A549 (cell line): ENCODE data around the gene IFNA8. TPM values are rescaled to one million over a fixed set of nuclear protein-coding genes. Genes with fewer than 3 reads are reported as not detected.

Source experiments
- ATAC-seq, 2 experiments: fragments of 200-7000 bp in 1 of 2; fragments of >200 bp in 1 of 2; cut with Nextera tagmentation in 1 of 2; cut with Tn5 transposase in 1 of 2; 3 replicates each; pipeline versions ENCODE4 v1.8.0 to v1.9.1; 2018 to 2020; ENCODE audit warnings: mild to moderate bottlenecking in 1 of 2, moderate library complexity in 1 of 2
- CTCF ChIA-PET: fragments of 300-600 bp; sonication (Branson Sonifier 250); formaldehyde crosslinking; extraction: SDS; loops from one replicate; lab custom pipeline; 2021; ENCODE audit warnings: antibody characterized with exemption, inconsistent platforms; lab: Yijun Ruan, JAX
- POLR2A ChIA-PET: fragments of 350-600 bp; formaldehyde crosslinking; extraction: SDS; loops from one replicate; lab custom pipeline; 2021; ENCODE audit warnings: antibody characterized with exemption, inconsistent platforms; lab: Yijun Ruan, JAX
- DNase-seq, 2 experiments: peaks; one replicate each; pipeline versions ENCODE4 v3.0.0 to v3.0.0-alpha.2; 2011 to 2016; ENCODE audit warnings: low read depth in 1 of 2, low spot score in 1 of 2
- FAIRE-seq: peaks from 2 replicates; lab custom pipeline; 2011; peaks lifted over from hg19 to GRCh38; lab: Jason Lieb, UNC
- H3K27ac ChIP-seq, 2 experiments: fragments of >200 bp; sonication (Bioruptor Twin); formaldehyde crosslinking; 3 replicates each; pipeline ENCODE4 v1.5.1; 2016 to 2017
- H3K4me1 ChIP-seq: fragments of >200 bp; sonication (Bioruptor Twin); formaldehyde crosslinking; 3 replicates; pipeline ENCODE4 v1.6.1; 2016
- H3K4me2 ChIP-seq: fragments of >200 bp; sonication (Bioruptor Twin); formaldehyde crosslinking; 3 replicates; pipeline ENCODE4 v1.6.1; 2016
- H3K4me3 ChIP-seq: fragments of >200 bp; sonication (Bioruptor Twin); formaldehyde crosslinking; 3 replicates; pipeline ENCODE4 v1.5.1; 2016
- H3K9me3 ChIP-seq: fragments of >200 bp; sonication (Bioruptor Twin); formaldehyde crosslinking; 3 replicates; pipeline ENCODE4 v1.6.1; 2016
- ATOH8 ChIP-seq: fragments of 250-450 bp; sonication (Bioruptor Pico); IDR thresholded peaks from 2 replicates; pipeline ENCODE4 v1.5.0; 2020; ENCODE audit warnings: low read depth, mild to moderate bottlenecking, moderate library complexity
- BCL3 ChIP-seq: fragments of >200 bp; sonication (Bioruptor Twin); formaldehyde crosslinking; IDR thresholded peaks from 3 replicates; pipeline ENCODE4 v1.6.1; 2016
- E2F6 ChIP-seq: IDR thresholded peaks from 2 replicates; pipeline ENCODE4 v1.6.1; 2012; ENCODE audit warnings: low read depth, borderline replicate concordance
- EHF ChIP-seq: fragments of 250-450 bp; sonication (Bioruptor Pico); IDR thresholded peaks from 2 replicates; pipeline ENCODE4 v1.5.0; 2020; ENCODE audit warnings: mild to moderate bottlenecking
- EHMT2 ChIP-seq: fragments of 200-600 bp; sonication (generic); IDR thresholded peaks from 2 replicates; pipeline ENCODE4 v1.6.1; 2016; ENCODE audit warnings: antibody characterized with exemption, low read depth, mild to moderate bottlenecking, moderate library complexity
- FOXS1 ChIP-seq: fragments of 250-450 bp; sonication (Bioruptor Pico); IDR thresholded peaks from 2 replicates; pipeline ENCODE4 v1.5.0; 2020; ENCODE audit warnings: mild to moderate bottlenecking, moderate library complexity
- GATA3 ChIP-seq: IDR thresholded peaks from 2 replicates; pipeline ENCODE4 v1.6.1; 2012; ENCODE audit warnings: borderline replicate concordance
- HEYL ChIP-seq: fragments of 250-450 bp; sonication (Bioruptor Pico); IDR thresholded peaks from 2 replicates; pipeline ENCODE4 v1.8.0; 2021; ENCODE audit warnings: mild to moderate bottlenecking, moderate library complexity
- HMGXB4 ChIP-seq: fragments of 250-450 bp; sonication (Bioruptor Pico); IDR thresholded peaks from 2 replicates; pipeline ENCODE4 v1.5.0; 2021; ENCODE audit warnings: mild to moderate bottlenecking, moderate library complexity, borderline replicate concordance
- JUNB ChIP-seq: fragments of >200 bp; sonication (Bioruptor Twin); formaldehyde crosslinking; IDR thresholded peaks from 2 replicates; pipeline ENCODE4 v1.6.1; 2016
- MAFK ChIP-seq: fragments of 450-650 bp; IDR thresholded peaks from 2 replicates; pipeline ENCODE4 v1.6.1; 2014; ENCODE audit not compliant: partially characterized antibody
- MAX ChIP-seq: IDR thresholded peaks from 2 replicates; pipeline ENCODE4 v1.6.1; 2012
- NFE2L2 ChIP-seq: fragments of 150-350 bp; conservative IDR thresholded peaks from 2 replicates; pipeline ENCODE4 v1.6.1; 2014; ENCODE audit warnings: low read length
- PBX3 ChIP-seq: IDR thresholded peaks from 2 replicates; pipeline ENCODE4 v1.6.1; 2012
- RARB ChIP-seq: fragments of 250-450 bp; sonication (Bioruptor Pico); IDR thresholded peaks from 2 replicates; pipeline ENCODE4 v1.8.0; 2021; ENCODE audit warnings: mild to moderate bottlenecking, moderate library complexity
- REST ChIP-seq: fragments of 200-600 bp; sonication (generic); IDR thresholded peaks from 2 replicates; pipeline ENCODE4 v1.6.1; 2016; ENCODE audit warnings: antibody characterized with exemption, mild to moderate bottlenecking, moderate library complexity
- RNF2 ChIP-seq: fragments of 200-600 bp; sonication (generic); IDR thresholded peaks from 2 replicates; pipeline ENCODE4 v1.6.1; 2016; ENCODE audit warnings: low read depth, mild to moderate bottlenecking, antibody characterized with exemption, moderate library complexity, borderline replicate concordance
- ZFP36 ChIP-seq: fragments of 450-650 bp; IDR thresholded peaks from 2 replicates; pipeline ENCODE4 v1.6.1; 2014; ENCODE audit warnings: borderline replicate concordance; ENCODE audit not compliant: partially characterized antibody
- WGBS: methylation state at CpG from one replicate; pipeline ENCODE4 v1.1.6; 2017; ENCODE audit errors: missing lambda C conversion rate; 5-methylcytosine and 5-hydroxymethylcytosine counted together
- polyA plus RNA-seq, 4 experiments: library from polyadenylated mRNA; depleted of rRNA in 3 of 4; stranded (reverse); fragments of >200 nt; fragmentation: RNase III in 1 of 4; extraction: RNeasy Plus Mini Kit Qiagen cat#74134 plus additional on column Dnase treatment in 1 of 4; gene quantifications; 2 replicates in 3 of 4; 3 replicates in 1 of 4; pipeline ENCODE4 v1.2.3, GENCODE V29; 2011 to 2017

IFNA8 gene
- polyA plus RNA-seq, 2 of the 4 experiments (the other 2 are of a cell fraction) = not detected

- ATAC-seq (peak in 1 of 2 experiments; percentile 45; a peak in 3 of 6 replicates), FAIRE-seq (no peak), DNase-seq (peak in 1 of 2 experiments; percentile 39)
- Histone ChIP-seq H3K9me3 (no peaks in the 10 kb centered on the region), H3K27ac (peak overlapping the region; percentile 31 to 62; a peak in 4 of 6 replicates), H3K4me3 (no peak overlapping the region), H3K4me1 (peaks cover 24% of the 10 kb centered on the region), H3K4me2 (peak overlapping the region; percentile 59)
- WGBS = 45% methylated on average over 5 of the region's 5 CpGs
- no peak for TF ChIP-seq ZFP36
- peak; percentile 93 for TF ChIP-seq MAFK
- peak; percentile 70 for TF ChIP-seq NFE2L2
- TF ChIP-seq PBX3 = no peak
- ChIA-PET POLR2A (no interaction called here), CTCF (interaction anchor here (0.9 to 2.3 kb wide), 2 partner anchors 19 to 20 kb away, joined by 3 to 6 read pairs; no protein-coding TSS in a partner anchor)
These were observed 6.8 kb downstream of the IFNA8 start for GRCh38 chr9:21415493-21416267.

- H3K4me3 ChIP-seq = no peak overlapping the region
- DNase-seq (no peak), FAIRE-seq (no peak)
- POLR2A ChIA-PET = no interaction called here
- no peaks in the 10 kb centered on the region for H3K4me1 ChIP-seq
- CTCF ChIA-PET = interaction anchor here (1.1 to 1.7 kb wide), 2 partner anchors 32 to 37 kb away, joined by 3 read pairs; no protein-coding TSS in a partner anchor
- WGBS = 50% methylated on average over 1 of the region's 1 CpG
- H3K9me3 ChIP-seq = peaks cover 9% of the 10 kb centered on the region; the same call in 1 of the 3 replicates
- no peak overlapping the region for H3K27ac ChIP-seq
- no peak for TF ChIP-seq FOXS1 (CRISPR knock-in tag)
- TF ChIP-seq, all 56 proteins: peak for 0
- no peak overlapping the region for H3K4me2 ChIP-seq
- ATAC-seq = no peak
These were observed 19.3 kb downstream of the IFNA8 start for GRCh38 chr9:21428235-21428634.

GRCh38 chr9:21429191-21429590 is 20.3 kb downstream of the IFNA8 start:
- Histone ChIP-seq H3K4me3 (no peak overlapping the region), H3K27ac (no peak overlapping the region), H3K4me1 (no peaks in the 10 kb centered on the region), H3K4me2 (no peak overlapping the region), H3K9me3 (peaks cover 7% of the 10 kb centered on the region; the same call in 1 of the 3 replicates)
- ATAC-seq (no peak), DNase-seq (no peak), FAIRE-seq (no peak)
- WGBS = 26% methylated on average over 2 of the region's 2 CpGs
- ChIA-PET POLR2A (no interaction called here), CTCF (interaction anchor here (1.7 kb wide), 1 partner anchor 38 kb away, joined by 3 read pairs; no protein-coding TSS in a partner anchor)
- TF ChIP-seq JUNB = no peak
- no peak for TF ChIP-seq MAX
- no peak for TF ChIP-seq RARB (CRISPR knock-in tag)
- TF ChIP-seq GATA3 = no peak
- TF ChIP-seq BCL3 = no peak
- TF ChIP-seq E2F6 = no peak
- no peak for TF ChIP-seq PBX3
- TF ChIP-seq RNF2 = no peak
- no peak for TF ChIP-seq EHF
- no peak for TF ChIP-seq HMGXB4 (CRISPR knock-in tag)
- TF ChIP-seq REST = no peak
- no peak for TF ChIP-seq ATOH8
- no peak for TF ChIP-seq EHMT2
- no peak for TF ChIP-seq HEYL
